K562 (cell line): Measurements from ENCODE around the gene BRF1. TPM values are rescaled to one million over a fixed set of nuclear protein-coding genes. Genes with fewer than 3 reads are reported as not detected.

Source experiments
- CHD2 ChIP-seq: IDR thresholded peaks from 2 replicates; pipeline ENCODE4 v1.6.1; 2011; ENCODE audit warnings: low read depth, low read length
- DLX4 ChIP-seq: fragments of 250-450 bp; sonication (Bioruptor Pico); IDR thresholded peaks from 2 replicates; pipeline ENCODE4 v1.6.1; 2021; ENCODE audit warnings: mild to moderate bottlenecking
- EP300 ChIP-seq: IDR thresholded peaks from 2 replicates; pipeline ENCODE4 v1.6.1; 2012; ENCODE audit warnings: low read length, improper control_type of control experiment
- FUS ChIP-seq: fragments of 200-400 bp; formaldehyde crosslinking; optimal IDR thresholded peaks from 2 replicates; pipeline ENCODE3; 2017; ENCODE audit warnings: low read depth, low read length
- SMARCE1 ChIP-seq: fragments of 450-650 bp; IDR thresholded peaks from 2 replicates; pipeline ENCODE4 v1.7.1; 2016; ENCODE audit warnings: mild to moderate bottlenecking
- SRF ChIP-seq, 2 experiments: fragments of 250-450, 450-650 bp in 1 of 2; sonication (Bioruptor Pico) in 1 of 2; sonication (generic) in 1 of 2; formaldehyde crosslinking; IDR thresholded peaks; 2 replicates each; pipeline versions ENCODE4 v1.5.0 to v1.5.1; 2020 to 2022; ENCODE audit warnings: mild to moderate bottlenecking in 1 of 2, missing genetic modification reagents in 1 of 2
- SRSF3 ChIP-seq: fragments of 200-400 bp; formaldehyde crosslinking; IDR thresholded peaks from 2 replicates; pipeline ENCODE4 v1.6.1; 2016; ENCODE audit warnings: mild to moderate bottlenecking, low read length, moderate library complexity; ENCODE audit not compliant: insufficient read depth
- TEAD2 ChIP-seq: fragments of 450-650 bp; IDR thresholded peaks from 2 replicates; pipeline ENCODE4 v1.6.1; 2016; ENCODE audit warnings: missing genetic modification characterization, control low read depth, missing compliant biosample characterization
- YBX1 ChIP-seq: fragments of 450-650 bp; IDR thresholded peaks from 2 replicates; pipeline ENCODE4 v1.7.1; 2016; ENCODE audit warnings: mild to moderate bottlenecking
- ZNF778 ChIP-seq: fragments of 450-650 bp; formaldehyde crosslinking; IDR thresholded peaks from 2 replicates; pipeline ENCODE4 v1.4.0; 2020; ENCODE audit warnings: mild to moderate bottlenecking, moderate library complexity
- polyA plus RNA-seq, 8 experiments: library from polyadenylated mRNA; depleted of rRNA in 4 of 8; stranded (reverse) in 5 of 8; unstranded in 3 of 8; fragments of >200 nt; fragmentation: Nextera tagmentation in 2 of 8; fragmentation: Illumina TruSeq in 1 of 8; extraction: Ambion mirVana in 2 of 8; extraction: Trizol in 1 of 8; gene quantifications; 2 replicates each; pipeline versions ENCODE4 v1.2.1 to v1.2.3, GENCODE V29; 2011 to 2014; ENCODE audit warnings: inconsistent platforms in 1 of 8, missing spikeins in 1 of 8
- total RNA-seq, 7 experiments: library from RNA; depleted of rRNA in 6 of 7; stranded (reverse); fragments of >200 nt in 6 of 7; fragmentation: Illumina TruSeq in 2 of 7; extraction: Trizol in 2 of 7; gene quantifications; 2 replicates each; pipeline versions ENCODE4 v1.2.1 to v1.2.3, GENCODE V29; 2011 to 2021; ENCODE audit warnings: low replicate concordance in 1 of 7

The BRF1 gene
- total and polyA plus RNA-seq, 9 of the 15 experiments (the other 6 are each of a cell fraction or from before 2014, with no cell fraction given) = 0.14 to 24.6 (median 8.2) TPM

GRCh38 chr14:105348945-105349699, 48.3 kb upstream of the BRF1 start (continued):
- TF ChIP-seq YBX1 (no peak), ZNF778 (CRISPR knock-in tag) (no peak), CHD2 (no peak), SRF (CRISPR knock-in tag; IDR thresholded peaks at IDR 0.05) (no peak), EP300 (no peak), TEAD2 (tag) (no peak), DLX4 (CRISPR knock-in tag) (no peak), SMARCE1 (no peak), SRSF3 (no peak), FUS (no peak)
- TF ChIP-seq, all 486 proteins: peak for 0
